Umbilical cord (tissue), 2 donors: ENCODE data around the gene TEX11. TPM values are rescaled to one million over a fixed set of nuclear protein-coding genes. Genes with fewer than 3 reads are reported as not detected.
"Not testable (repeated sequence)": the region's sequence is repeated elsewhere in the genome, so short reads cannot be mapped to it uniquely, and the experiment has no call there.

Source experiments
- DNase-seq: peaks from one replicate; pipeline ENCODE4 v3.0.0-alpha.2; 2015; ENCODE audit warnings: low spot score
- total RNA-seq: library from RNA; depleted of rRNA; stranded (reverse); fragments of >200 nt; gene quantifications from one replicate; pipeline ENCODE4 v1.2.3, GENCODE V29; 2014; ENCODE audit warnings: low replicate concordance; ENCODE audit not compliant: insufficient read depth

TEX11 gene
- total RNA-seq = not detected

DNA sequence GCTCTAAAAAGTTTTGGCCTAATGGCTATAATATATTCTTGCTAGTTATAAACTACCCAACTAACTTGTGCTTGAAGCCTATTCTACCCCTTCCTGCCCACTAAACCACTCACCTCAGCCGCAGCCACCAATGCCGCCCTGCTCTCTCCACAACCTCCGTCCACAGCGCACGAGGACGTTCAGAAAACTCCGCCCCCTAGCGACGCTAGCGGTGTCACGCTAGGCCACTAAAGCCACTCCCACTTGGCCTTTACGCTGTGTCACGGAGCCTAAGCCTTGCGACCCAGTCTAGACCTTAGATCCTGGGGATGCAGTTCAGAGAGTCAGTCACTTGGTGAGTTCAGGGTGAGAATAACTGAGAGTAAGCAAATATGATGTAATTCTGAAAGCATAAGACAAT, at the start of gene TEX11:
TEX11 (minus strand) TSS at position 171 of the 400 bp plus-strand sequence. CDS start 922 bp downstream, outside the sequence.
- DNase-seq = no peak

DNA sequence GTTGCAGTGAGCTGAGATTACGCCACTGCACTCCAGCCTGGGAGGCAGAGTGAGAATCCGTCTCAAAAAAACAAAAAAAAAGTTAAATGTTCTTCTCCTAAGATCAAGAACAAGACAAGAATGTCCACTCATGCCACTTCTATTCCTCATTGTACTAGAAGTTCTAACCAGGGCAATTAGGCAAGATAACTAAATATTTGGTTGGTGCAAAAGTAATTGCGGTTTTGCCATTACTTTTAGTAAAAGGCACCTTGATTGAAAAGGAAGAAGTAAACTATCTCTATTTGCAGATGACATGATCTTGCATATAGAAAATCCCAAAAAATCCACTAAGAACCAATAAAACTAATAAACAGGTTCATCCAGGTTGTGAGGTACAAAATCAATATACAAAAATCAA, 46.4 kb upstream of the TEX11 start:
- no peak for DNase-seq

DNA sequence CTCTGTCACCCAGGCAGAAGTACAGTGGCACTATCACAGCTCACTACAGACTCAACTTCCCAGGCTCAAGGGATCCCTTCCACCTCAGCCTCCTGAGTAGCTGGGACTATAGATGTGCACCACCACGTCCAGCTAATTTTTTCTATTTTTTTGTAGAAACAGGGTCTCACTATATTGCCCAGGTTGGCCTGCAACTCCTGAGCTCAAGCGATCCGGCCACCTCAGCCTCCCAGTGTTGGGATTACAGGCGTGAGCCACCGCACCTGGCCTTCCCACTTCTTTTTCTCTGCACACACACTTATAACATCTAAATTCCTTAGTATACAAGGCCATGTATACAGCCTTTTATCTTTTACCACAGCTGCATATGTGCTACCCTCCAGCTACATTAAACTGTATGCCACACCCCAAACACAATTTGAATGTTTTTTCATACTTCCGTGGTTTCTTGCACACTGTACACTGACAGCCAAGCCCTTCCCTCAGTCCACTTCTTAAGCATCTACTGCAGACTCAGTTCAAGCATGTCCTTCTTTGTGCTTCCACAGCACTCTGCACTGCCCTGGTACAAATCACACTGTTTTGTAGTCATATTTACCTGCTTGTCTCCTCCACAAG, 15.9 kb upstream of the TEX11 start:
- DNase-seq = no peak

GRCh38 chrX:70922774-70923473, 14.4 kb upstream of the TEX11 start:
- DNase-seq = no peak

DNA sequence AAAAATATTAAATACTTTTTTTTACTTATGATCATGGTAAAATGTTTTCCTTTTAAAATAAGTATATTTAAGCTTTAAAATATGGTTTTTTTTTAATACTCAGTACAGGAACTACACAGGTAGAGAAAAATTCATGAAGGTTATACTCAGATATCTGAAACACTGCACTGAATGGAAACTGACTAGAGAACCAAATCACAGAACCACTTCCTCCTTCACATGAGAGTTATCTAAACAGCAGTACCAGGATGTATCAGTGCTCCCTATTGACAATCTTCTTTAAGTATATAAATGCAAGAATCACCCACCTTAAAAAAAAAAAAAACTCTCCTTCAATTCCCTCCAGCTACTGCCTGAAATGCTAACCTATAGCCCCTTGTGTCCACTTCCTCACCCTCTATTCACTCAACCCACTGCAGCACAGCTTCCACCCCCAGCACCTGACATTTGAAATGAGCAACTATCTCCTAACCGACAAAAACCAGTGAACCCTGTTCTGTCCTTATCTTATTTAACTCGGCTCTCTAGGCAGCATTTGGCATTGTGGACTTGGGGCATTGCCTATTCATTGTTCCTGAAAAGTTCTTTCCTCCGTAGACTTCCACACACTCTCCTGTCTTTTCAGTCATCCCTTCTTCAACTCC, 13.3 kb upstream of the TEX11 start:
- DNase-seq = no peak

DNA sequence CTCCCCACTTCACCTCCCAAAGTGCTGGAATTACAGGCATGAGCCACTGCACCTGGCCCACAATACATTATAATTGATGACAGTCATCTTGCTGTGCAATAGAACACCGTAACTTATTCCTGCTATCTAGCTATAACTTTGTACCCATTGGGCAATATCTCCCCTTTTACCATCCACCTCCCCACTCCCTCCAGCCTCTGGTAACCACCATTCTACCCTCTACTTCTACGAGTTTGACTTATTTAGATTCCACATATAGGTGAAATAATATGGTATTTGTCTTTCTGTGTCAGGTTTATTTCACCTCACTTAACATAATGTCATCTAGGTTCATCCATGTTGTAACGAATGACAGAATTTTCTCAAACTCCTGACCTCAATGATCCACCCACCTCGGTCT, 8.2 kb upstream of the TEX11 start:
- DNase-seq = no peak

DNA sequence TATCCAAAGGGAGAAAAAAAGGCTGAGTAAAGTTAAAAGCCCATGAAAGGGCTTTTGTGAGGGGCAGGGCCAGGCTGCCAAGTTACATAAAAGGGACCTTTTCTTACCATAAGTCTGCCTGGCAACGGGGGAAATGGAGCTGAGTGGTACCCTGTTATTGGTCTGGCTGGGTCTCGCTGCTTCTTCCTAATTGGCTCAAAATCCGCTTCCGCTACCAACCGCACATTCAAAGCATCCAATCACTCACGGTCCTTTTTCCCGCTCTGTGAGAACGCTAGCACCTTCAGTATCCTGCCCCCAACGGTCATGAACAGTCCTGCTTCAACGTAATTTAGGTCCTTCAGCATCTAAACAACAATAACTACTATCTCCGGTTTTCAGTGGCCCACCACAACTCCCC, 611 bp downstream of the TEX11 start:
- DNase-seq = no peak

GRCh38 chrX:70901465-70901864, 7.0 kb downstream of the TEX11 start:
- DNase-seq = no peak

DNA sequence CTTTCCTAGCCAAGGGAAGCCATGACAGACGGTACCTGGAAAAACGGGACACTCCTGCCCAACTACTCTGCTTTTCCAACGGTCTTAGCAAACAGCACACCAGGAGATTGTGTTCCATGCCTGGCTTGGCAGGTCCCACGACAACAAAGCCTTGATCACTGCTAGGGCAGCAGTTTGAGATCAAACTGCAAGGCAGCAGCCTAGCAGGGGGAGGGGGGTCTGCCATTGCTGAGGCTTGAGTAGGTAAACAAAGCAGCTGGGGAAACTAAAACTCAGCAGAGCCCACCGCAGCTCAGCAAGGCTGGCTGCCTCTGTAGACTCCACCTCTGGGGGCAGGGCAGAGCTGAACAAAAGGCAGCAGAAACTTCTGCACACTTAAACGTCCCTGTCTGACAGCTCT, 18.1 kb downstream of the TEX11 start:
- DNase-seq = not testable (repeated sequence)

DNA sequence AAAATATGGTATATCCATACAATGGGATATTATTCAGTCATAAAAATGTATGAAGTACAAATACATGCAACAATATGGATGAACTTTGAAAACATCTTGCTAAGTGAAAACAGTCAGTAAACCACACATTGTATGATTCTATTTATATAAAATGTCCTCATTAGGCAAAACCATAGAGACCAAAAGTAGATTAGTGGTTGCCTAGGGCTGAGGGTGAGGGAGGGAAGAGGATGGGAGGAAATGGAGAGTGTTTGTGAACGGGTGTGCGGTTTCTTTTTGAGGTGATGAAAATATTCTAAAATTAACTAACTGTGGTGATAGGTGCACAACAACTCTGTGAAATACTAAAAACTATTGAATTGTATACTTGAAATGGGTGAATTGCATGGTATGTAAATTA, 29.6 kb downstream of the TEX11 start:
- no peak for DNase-seq

DNA sequence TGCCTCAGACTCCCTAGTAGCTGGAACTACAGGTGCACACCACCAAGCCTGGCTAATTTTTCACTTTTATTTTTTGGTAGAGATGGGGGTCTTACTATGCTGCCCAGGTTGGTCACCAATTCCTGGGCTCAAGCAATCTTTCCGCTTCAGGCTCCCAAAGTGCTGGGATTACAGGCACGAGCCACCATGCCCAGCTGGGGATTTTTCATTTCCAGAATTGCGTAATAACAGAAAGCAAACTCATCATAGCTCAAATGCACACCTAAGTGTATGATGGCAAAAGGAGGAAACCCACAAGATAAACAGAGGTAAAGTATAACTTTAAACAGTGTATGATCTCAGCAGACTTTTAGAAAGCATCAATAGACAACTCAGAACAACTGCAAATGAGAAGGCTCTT, 56.2 kb downstream of the TEX11 start:
- DNase-seq = no peak

DNA sequence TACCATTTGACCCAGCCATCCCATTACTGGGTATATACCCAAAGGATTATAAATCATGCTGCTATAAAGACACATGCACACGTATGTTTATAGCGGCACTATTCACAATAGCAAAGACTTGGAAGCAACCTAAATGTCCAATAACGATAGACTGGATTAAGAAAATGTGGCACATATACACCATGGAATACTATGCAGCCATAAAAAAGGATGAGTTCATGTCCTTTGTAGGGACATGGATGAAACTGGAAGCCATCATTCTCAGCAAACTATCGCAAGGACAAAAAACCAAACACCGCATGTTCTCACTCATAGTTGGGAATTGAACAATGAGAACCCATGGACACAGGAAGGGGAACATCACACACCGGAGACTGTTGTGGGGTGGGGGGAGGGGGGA, 64.4 kb downstream of the TEX11 start:
- DNase-seq = not testable (repeated sequence)

DNA sequence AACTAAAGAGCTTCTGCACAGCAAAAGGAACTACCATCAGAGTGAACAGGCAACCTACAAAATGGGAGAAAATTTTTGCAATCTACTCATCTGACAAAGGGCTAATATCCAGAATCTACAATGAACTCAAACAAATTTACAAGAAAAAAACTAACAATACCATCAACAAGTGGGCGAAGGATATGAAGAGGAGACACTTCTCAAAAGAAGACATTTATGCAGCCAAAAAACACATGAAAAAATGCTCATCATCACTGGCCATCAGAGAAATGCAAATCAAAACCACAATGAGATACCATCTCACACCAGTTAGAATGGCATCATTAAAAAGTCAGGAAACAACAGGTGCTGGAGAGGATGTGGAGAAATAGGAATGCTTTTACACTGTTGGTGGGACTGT, 64.9 kb downstream of the TEX11 start:
- not testable (repeated sequence) for DNase-seq

GRCh38 chrX:70834589-70834988, 73.9 kb downstream of the TEX11 start:
- DNase-seq = no peak

DNA sequence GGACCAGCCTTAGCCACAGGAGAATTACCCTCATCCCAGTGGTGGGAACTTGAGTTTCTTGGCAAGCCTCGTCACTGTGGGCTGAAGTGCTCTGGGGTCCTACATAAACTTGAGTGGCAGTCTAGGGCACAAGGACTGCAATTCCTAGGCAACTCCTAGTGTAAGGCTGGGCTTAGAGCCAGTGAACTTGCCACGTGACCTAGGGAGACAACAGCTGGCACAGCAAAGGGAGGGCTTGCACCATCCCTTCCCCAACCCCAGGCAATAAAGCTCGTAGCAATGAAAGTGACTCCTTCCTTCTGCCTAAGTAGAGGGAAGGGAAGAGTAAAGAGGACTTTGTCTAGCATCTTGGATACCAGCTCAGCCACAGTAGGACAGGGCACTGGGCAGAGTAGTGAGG, 81.8 kb downstream of the TEX11 start:
- no peak for DNase-seq

DNA sequence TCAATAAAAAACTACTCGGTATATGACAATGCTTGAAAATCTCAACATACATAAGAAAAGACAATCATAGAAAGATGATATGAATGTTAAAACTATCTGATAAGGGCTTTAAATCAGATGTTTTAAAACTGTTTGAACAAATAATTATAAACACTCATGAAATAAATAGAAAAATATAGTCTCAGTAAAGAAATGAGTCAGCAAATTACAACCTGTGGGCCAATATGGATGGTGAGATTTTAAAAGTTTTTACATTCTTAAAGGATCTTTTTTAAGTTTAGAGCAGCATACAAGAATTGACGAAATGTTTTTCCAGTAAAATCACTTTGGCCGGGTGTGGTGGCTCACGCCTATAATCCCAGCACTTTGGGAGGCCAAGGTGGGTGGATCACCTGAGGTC, 83.1 kb downstream of the TEX11 start:
- no peak for DNase-seq

DNA sequence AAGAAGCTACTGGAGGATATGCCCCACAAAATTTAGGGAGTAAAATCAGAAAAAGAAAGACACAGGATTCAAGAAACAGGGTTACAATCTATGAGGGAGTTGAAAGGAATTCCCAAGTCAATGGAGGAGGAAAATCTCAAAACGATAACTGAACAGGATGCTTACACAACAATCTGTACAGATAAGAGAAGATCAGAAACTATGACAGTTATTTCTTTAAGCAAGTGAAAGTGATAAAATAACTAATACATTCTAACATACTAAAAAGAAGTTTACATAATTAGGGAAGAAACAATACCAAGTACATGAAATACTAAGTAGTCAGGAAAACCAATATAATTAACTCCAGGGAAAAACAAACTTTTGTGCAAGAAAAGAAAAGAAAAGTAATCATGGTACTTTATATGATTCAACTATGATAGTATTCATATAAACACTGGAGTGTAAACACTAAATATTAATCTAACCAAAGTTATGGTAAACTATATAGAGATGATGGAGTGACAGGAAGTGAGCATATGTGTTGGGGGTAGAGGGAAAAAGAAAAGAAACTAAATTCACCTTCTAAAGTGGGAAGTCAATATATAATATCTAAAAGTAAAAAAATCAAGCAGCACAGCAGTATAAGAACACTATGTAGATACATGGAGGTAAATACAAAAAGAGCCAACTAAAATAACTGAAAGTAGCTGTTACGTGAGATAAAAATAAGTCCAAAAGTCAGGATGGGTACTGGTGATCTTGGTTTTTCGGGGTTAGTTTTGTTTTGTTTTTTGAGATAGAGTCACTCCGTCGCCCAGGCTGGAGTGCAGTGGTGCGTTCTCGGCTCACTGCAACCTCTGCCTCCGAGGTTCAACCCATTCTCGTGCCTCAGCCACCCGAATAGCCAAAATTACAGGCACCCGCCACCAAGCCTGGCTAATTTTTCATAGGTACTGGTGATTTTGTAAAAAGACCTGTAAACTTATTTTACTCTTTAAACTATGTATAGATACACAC, 99.3 kb downstream of the TEX11 start:
- DNase-seq = no peak

- no peak for DNase-seq
These were observed 102.4 kb downstream of the TEX11 start for GRCh38 chrX:70806081-70806480.

DNA sequence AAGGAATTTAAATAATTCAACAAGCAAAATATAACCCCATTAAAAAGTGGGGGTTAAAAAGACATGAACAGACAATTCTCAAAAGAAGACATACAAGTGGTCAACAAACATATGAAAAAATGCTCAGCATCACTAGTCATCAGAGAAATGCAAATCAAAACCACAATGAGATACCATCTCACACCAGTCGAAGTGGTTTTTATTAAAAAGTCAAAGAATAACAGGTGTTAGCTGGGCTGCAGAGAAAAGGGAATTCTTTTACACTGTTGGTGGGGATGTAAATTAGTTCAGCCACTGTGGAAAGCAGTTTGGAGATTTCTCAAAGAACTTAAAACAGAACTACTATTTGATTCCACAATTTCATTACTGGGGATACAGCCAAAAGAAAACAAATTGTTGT, 111.8 kb downstream of the TEX11 start:
- DNase-seq = not testable (repeated sequence)

GRCh38 chrX:70774223-70774622, 134.3 kb downstream of the TEX11 start:
- DNase-seq = no peak

GRCh38 chrX:70769659-70770227, 138.8 kb downstream of the TEX11 start:
- DNase-seq = no peak
